Sigmoid colon (tissue), 4 donors: ENCODE data around the gene LRP8.

Experiments
- CTCF ChIP-seq, 4 experiments: fragments of 450-650 bp in 3 of 4; fragments of 200-600 bp in 1 of 4; IDR thresholded peaks; one replicate each; pipeline ENCODE4 v1.5.1; 2016 to 2019; ENCODE audit warnings: antibody characterized with exemption in 4 of 4, mild to moderate bottlenecking in 3 of 4, moderate library complexity in 2 of 4
- POLR2AphosphoS5 ChIP-seq, 4 donors: sonication (generic); formaldehyde crosslinking; IDR thresholded peaks; one replicate each; pipeline ENCODE4 v1.6.1; 2017; ENCODE audit warnings: antibody characterized with exemption in 4 of 4

DNA sequence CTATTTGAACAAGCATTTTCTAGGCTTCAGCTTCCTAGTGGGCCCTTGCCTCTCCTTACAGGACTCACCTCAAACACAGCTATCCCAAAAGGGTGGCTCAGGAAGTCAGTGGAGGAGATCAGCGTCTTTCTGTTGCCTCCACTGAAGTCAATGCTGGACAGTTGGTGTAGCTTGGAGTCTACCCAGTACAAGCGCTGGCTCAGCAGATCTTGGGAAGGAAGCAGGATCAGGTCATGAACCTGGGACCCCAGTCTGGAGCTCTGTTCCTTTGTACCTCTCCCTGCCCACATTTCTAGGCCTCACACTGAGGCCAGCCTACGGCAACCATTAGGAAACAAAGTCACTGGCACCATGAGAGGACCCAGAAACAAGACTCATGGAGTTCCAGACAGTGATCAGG, 65.9 kb downstream of the LRP8 start:
- no peak for TF ChIP-seq CTCF (IDR thresholded peaks at IDR 0.05)
- no peak for TF ChIP-seq POLR2AphosphoS5 (IDR thresholded peaks at IDR 0.05)
